ENCODE results near the gene SUPT4H1. TPM values are rescaled to one million over a fixed set of nuclear protein-coding genes. Genes with fewer than 3 reads are reported as not detected.
A peak's percentile ranks its signal among the peaks of the same experiment; 100 is the strongest.

SUPT4H1 gene
- total RNA-seq, 3 donors from 2014 or later (not counting 1 experiment from before 2014, with no cell fraction given), result 55.9 to 68.3 (median 68.1) TPM

GRCh38 chr17:58304750-58305486 is 47.1 kb downstream of the SUPT4H1 start:
- peaks cover 83% of the 10 kb centered on the region for H3K36me3 ChIP-seq (ENCODE audit: control insufficient read depth, insufficient read depth, low read length)
- DNase-seq, result peak in 1 of 2 donors; percentile 3
- ATAC-seq, result no peak
- TF ChIP-seq, protein P1, sequence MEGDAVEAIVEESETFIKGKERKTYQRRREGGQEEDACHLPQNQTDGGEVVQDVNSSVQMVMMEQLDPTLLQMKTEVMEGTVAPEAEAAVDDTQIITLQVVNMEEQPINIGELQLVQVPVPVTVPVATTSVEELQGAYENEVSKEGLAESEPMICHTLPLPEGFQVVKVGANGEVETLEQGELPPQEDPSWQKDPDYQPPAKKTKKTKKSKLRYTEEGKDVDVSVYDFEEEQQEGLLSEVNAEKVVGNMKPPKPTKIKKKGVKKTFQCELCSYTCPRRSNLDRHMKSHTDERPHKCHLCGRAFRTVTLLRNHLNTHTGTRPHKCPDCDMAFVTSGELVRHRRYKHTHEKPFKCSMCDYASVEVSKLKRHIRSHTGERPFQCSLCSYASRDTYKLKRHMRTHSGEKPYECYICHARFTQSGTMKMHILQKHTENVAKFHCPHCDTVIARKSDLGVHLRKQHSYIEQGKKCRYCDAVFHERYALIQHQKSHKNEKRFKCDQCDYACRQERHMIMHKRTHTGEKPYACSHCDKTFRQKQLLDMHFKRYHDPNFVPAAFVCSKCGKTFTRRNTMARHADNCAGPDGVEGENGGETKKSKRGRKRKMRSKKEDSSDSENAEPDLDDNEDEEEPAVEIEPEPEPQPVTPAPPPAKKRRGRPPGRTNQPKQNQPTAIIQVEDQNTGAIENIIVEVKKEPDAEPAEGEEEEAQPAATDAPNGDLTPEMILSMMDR (IDR thresholded peaks at IDR 0.05), result no peak
- peaks cover 22% of the 10 kb centered on the region for H3K4me1 ChIP-seq (ENCODE audit: control insufficient read depth, insufficient read depth, low read length)
- H3K27me3 Mint-ChIP-seq (ENCODE audit: low read depth in 2 of 2), result no peaks in the 10 kb centered on the region
- 94% methylated on average over 14 of the region's 14 CpGs for WGBS (ENCODE audit: insufficient coverage)
- intact Hi-C loops (cut with micrococcal nuclease), result loop anchor here (1.0 to 2.0 kb wide), 3 partner anchors 24 to 142 kb away; partner anchors contain the start of genes RNF43 and TSPOAP1
- no peaks in the 10 kb centered on the region for H3K9me3 ChIP-seq (ENCODE audit: control insufficient read depth, insufficient read depth, low read length)
- H3K27ac Mint-ChIP-seq, result no peak overlapping the region
- no peaks in the 10 kb centered on the region for H3K27me3 ChIP-seq (ENCODE audit: control insufficient read depth, insufficient read depth, low read length)
- no peaks in the 10 kb centered on the region for H3K9me3 Mint-ChIP-seq
- H3K4me3 ChIP-seq (ENCODE audit: low read length), result no peak overlapping the region
- no peak overlapping the region for H3K27ac ChIP-seq (ENCODE audit: low read length)
- H3K4me1 Mint-ChIP-seq, result peaks cover 0 to 16% of the 10 kb centered on the region in 2 donors
- no peaks in the 10 kb centered on the region for H3K36me3 Mint-ChIP-seq
- H3K4me3 Mint-ChIP-seq, result no peak overlapping the region

DNA sequence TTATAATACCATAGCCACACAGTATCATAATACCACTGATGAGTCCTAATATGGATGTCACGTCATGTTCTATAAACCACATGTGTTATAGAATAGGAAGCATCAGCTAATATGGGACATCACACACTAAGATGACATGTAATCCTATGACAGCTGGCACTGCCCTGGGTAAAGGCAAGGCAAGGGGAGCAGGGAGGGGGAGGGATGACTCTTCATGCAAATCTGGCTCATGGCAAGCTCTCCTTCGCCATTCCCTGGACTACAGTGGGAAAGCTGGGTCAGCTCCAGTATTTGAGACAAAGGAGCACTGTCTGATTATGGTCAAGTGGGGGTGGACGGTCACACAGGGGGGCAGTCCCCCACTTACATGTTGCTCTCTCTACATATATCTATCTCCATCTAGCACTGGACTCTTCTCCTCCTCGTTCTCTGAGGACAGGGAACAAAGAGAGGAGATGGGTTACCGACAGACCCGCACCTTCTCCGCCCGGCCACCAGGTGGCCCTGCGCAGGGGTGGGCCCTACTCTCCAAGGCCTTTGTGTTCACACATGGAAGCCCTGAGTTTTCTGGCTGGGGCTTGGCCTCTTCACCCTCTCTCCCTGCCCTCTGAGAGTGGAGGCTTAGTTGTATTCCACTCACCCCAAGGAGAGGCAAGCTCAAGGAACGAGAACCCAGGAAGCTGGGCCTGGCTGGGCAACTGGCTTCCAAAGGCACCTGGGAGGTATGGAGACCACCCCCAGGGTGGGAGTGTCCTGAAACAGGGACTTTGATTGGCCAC is 47.8 kb downstream of the SUPT4H1 start:
- Mint-ChIP-seq H3K27ac (peak overlapping the region in 1 of 2 donors; percentile 38), H3K36me3 (no peaks in the 10 kb centered on the region), H3K4me1 (peaks cover 0 to 15% of the 10 kb centered on the region in 2 donors), H3K9me3 (no peaks in the 10 kb centered on the region), H3K27me3 (ENCODE audit: low read depth in 2 of 2) (no peaks in the 10 kb centered on the region), H3K4me3 (no peak overlapping the region)
- Histone ChIP-seq H3K27me3 (ENCODE audit: control insufficient read depth, insufficient read depth, low read length) (no peaks in the 10 kb centered on the region), H3K9me3 (ENCODE audit: control insufficient read depth, insufficient read depth, low read length) (no peaks in the 10 kb centered on the region), H3K27ac (ENCODE audit: low read length) (no peak overlapping the region), H3K4me1 (ENCODE audit: control insufficient read depth, insufficient read depth, low read length) (peaks cover 22% of the 10 kb centered on the region), H3K4me3 (ENCODE audit: low read length) (no peak overlapping the region), H3K36me3 (ENCODE audit: control insufficient read depth, insufficient read depth, low read length) (peaks cover 75% of the 10 kb centered on the region)
- WGBS (ENCODE audit: insufficient coverage), result 53% methylated on average over 8 of the region's 10 CpGs
- intact Hi-C loops (cut with micrococcal nuclease), result loop anchor here (1.0 to 2.0 kb wide), 3 partner anchors 25 to 143 kb away; partner anchors contain the start of genes RNF43 and TSPOAP1
- TF ChIP-seq, protein P1 (IDR thresholded peaks at IDR 0.05), result peak; percentile 76
- ATAC-seq (peak; percentile 79 to 98 (median 85)), DNase-seq (peak; percentile 55 to 78)

DNA sequence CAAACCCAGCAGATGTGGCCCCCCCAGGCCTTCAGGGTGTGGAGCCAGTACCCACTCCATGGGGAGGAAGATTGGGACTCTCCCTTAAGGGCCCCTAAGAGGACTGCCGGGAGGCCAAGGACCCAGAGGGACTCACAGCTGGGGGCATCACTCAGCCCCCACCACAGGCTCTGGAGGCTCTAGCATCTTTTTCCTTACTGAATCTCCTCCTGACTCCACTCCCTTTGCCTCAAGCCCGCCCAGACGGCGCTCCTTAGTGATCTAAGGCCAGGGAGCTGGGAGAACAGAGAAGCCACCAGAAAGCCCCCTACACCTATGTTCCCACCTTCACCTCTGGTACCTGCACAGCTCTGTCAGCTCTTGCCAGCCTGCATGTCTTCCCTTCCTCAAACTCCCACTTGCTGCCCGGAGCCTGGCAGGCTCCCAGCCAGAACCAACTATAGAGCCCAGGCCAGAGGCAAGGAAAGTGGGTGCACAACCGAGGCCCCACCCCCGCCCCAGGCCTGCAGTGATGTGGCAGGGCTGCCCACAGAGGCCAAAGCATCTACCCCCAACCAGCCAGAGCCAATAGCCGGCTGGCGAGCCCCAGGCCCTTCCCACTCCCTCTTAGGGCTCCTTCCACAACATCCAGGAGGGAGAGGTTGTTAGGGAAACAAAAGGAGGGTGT is 48.9 kb downstream of the SUPT4H1 start:
- peaks cover 22% of the 10 kb centered on the region for H3K4me1 ChIP-seq (ENCODE audit: control insufficient read depth, insufficient read depth, low read length)
- H3K36me3 ChIP-seq (ENCODE audit: control insufficient read depth, insufficient read depth, low read length), result peaks cover 65% of the 10 kb centered on the region
- H3K9me3 ChIP-seq (ENCODE audit: control insufficient read depth, insufficient read depth, low read length), result no peaks in the 10 kb centered on the region
- H3K27ac ChIP-seq (ENCODE audit: low read length), result no peak overlapping the region
- no peak overlapping the region for H3K4me3 Mint-ChIP-seq
- H3K36me3 Mint-ChIP-seq, result no peaks in the 10 kb centered on the region
- TF ChIP-seq, protein P1 (IDR thresholded peaks at IDR 0.05), result no peak
- WGBS (ENCODE audit: insufficient coverage), result 95% methylated on average over 6 of the region's 9 CpGs
- H3K27me3 ChIP-seq (ENCODE audit: control insufficient read depth, insufficient read depth, low read length), result no peaks in the 10 kb centered on the region
- H3K27me3 Mint-ChIP-seq (ENCODE audit: low read depth in 2 of 2), result no peaks in the 10 kb centered on the region
- no peaks in the 10 kb centered on the region for H3K9me3 Mint-ChIP-seq
- H3K27ac Mint-ChIP-seq, result peak overlapping the region in 1 of 2 donors; percentile 48
- ATAC-seq (no peak), DNase-seq (no peak)
- H3K4me1 Mint-ChIP-seq, result peaks cover 0 to 15% of the 10 kb centered on the region in 2 donors
- intact Hi-C loops (cut with micrococcal nuclease), result no loop called here
- H3K4me3 ChIP-seq (ENCODE audit: low read length), result no peak overlapping the region
